GM21528 (cell line): ENCODE data around the gene RBPJ.

Experiments
- ATAC-seq: cut with Tn5 transposase; IDR thresholded peaks from one replicate; pipeline ENCODE4 v1.9.1; 2021; ENCODE audit warnings: mild to moderate bottlenecking, moderate library complexity; ENCODE audit not compliant: unreplicated experiment, low FRiP score

Gene RBPJ

GRCh38 chr4:26369132-26369531 is 48.3 kb downstream of the RBPJ start:
- ATAC-seq = no peak

- no peak for ATAC-seq
These were observed 48.8 kb downstream of the RBPJ start for GRCh38 chr4:26369581-26369980.

GRCh38 chr4:26372076-26372475 is 51.3 kb downstream of the RBPJ start:
- ATAC-seq = no peak

GRCh38 chr4:26372525-26373172 is 51.8 kb downstream of the RBPJ start:
- ATAC-seq = peak; percentile 87

GRCh38 chr4:26375551-26375950 is 54.7 kb downstream of the RBPJ start:
- no peak for ATAC-seq

- no peak for ATAC-seq
These were observed 56.8 kb downstream of the RBPJ start for GRCh38 chr4:26377328-26378311.

- ATAC-seq = no peak
These were observed 59.0 kb downstream of the RBPJ start for GRCh38 chr4:26379837-26380236.

GRCh38 chr4:26380740-26381139 is 59.9 kb downstream of the RBPJ start:
- ATAC-seq = no peak

GRCh38 chr4:26384380-26385057 is 63.7 kb downstream of the RBPJ start:
- ATAC-seq = no peak

GRCh38 chr4:26385690-26386089 is 64.9 kb downstream of the RBPJ start:
- ATAC-seq = no peak

GRCh38 chr4:26386386-26386785 is 65.6 kb downstream of the RBPJ start:
- no peak for ATAC-seq

- ATAC-seq = no peak
These were observed 67.9 kb downstream of the RBPJ start for GRCh38 chr4:26388671-26389070.

GRCh38 chr4:26397086-26397485 is 76.3 kb downstream of the RBPJ start:
- no peak for ATAC-seq

- ATAC-seq = no peak
These were observed 79.3 kb downstream of the RBPJ start for GRCh38 chr4:26400132-26400531.

- peak; percentile 19 for ATAC-seq
These were observed 81.2 kb downstream of the RBPJ start for GRCh38 chr4:26402017-26402416.

- peak; percentile 80 for ATAC-seq
These were observed 81.6 kb downstream of the RBPJ start for GRCh38 chr4:26402458-26402857.

- ATAC-seq = no peak
These were observed 84.0 kb downstream of the RBPJ start for GRCh38 chr4:26404743-26405206.

GRCh38 chr4:26406346-26406975 is 85.6 kb downstream of the RBPJ start:
- ATAC-seq = no peak

GRCh38 chr4:26407476-26407875 is 86.7 kb downstream of the RBPJ start:
- ATAC-seq = no peak
